ENCODE results near the gene RNF114. TPM values are rescaled to one million over a fixed set of nuclear protein-coding genes. Genes with fewer than 3 reads are reported as not detected.

The RNF114 gene, protein sequence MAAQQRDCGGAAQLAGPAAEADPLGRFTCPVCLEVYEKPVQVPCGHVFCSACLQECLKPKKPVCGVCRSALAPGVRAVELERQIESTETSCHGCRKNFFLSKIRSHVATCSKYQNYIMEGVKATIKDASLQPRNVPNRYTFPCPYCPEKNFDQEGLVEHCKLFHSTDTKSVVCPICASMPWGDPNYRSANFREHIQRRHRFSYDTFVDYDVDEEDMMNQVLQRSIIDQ
- total RNA-seq, result 60.4 TPM

DNA sequence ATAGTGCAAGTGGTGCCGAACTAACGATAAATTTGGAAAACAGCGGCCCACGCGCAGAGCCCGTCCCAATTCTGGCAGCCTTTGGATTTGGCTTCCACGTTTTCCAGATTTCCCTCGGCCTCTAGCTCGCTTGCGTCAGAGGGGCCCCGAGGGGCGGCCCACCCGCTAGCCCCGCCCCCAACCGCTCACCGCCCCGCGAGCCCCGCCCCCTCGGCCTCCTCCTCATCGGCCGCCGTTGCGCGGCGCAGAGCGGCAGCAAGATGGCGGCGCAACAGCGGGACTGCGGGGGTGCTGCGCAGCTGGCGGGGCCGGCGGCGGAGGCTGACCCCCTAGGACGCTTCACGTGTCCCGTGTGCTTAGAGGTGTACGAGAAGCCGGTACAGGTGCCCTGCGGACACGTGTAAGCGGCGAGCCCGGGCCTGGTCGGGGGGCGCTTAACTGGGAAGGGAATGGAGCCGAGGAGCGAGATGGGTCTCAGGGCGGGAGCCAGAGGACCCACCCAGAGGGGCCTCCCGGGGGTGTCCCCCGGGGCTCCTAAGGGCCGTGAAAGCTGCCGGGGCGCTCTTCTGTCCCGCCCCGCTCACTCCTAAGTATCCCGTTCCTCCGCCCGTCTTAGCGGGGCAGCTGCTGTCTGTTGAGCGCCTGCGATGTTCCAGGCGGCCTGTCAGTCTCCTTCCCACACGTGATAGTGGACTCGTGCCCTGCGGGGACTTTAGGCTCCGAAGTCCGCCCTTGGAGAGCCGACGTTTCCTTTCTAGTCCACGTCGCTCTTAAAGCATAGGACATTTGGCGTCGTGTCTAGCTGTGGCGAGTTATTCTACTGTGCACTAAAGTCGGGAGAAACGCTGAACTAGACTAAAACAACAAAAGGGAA, at the start of gene RNF114:
TSS of gene RNF114 (plus strand) at position 245 of the 874 bp plus-strand sequence. CDS start at position 261, 16 bp downstream.

DNA sequence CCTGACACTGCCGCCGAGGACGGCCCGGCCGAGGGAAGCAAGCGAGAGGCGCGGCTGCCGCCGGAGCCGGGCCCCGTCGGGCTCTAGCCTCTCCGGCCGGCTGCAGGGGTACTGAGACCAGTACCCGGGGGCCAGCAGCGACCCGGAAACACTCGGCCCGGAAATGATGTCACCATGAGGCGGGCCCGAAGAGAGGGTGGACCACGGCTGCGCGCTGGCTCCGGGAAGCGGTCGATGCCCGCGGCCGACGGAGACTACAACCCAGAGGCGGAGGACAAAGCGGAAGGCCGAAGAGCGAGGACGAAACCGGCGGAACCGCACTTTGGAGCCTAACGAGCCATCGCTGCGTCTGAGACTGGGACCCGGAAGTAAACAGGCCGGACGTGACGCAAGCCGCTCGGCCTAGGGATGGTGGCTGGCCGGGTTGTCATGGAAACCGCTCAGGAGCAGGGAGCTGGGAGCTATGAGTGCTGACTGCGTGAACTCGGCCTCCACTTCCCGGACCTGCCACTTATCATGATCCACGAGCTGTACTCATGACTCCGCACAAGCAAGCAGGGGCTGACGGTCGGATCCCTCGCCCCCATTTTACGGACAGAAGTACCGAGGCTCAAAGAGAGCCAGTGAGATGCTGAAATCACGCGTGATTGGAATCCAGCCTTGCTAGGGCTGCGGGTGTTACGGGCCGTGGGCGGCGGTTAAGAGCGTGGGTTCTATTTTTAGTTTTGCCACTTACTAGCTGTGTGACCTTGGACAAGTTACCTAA, 20.6 kb upstream of the RNF114 start, which contains the start of gene SPATA2:
TSS of gene SPATA2 (minus strand) at position 150 of the 766 bp plus-strand sequence. CDS start 7,039 bp downstream, outside the sequence.

DNA sequence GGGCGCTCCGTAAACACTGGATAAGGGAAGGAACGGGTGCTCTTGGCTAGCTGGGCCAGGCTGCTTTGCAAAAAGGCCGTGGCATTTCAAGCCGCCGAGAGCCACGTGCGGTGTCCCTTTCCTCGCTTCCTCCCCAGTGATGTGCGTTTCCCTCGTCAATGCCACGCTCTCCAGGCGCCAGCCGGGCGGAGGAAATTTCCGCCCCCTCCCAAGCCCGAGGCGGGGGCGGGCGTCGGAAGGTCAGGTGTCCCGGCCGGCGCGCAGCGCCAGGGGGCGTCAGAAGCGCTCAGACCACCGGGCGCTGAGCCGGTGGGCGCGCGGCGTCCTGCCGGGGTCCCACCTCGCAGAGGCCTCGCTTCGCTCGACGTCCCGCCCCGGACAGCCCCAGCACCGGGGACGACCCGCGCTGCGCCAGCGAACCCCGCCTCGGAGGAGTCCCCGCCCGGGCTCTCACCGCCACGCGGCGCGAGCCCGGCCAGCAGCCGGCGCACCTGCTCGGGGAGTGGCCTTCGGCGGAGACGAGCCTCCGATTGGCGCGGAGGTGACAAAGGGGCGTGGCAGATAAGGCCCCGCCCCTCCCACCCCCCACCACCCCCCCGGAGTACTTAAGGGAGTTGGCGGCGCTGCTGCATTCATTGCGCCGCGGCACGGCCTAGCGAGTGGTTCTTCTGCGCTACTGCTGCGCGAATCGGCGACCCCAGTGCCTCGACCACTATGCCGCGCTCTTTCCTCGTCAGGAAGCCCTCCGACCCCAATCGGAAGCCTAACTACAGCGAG, 46.3 kb downstream of the RNF114 start, which contains the start of gene SNAI1:
TSS of gene SNAI1 (plus strand) at position 635 of the 777 bp plus-strand sequence. CDS start at position 715, 80 bp downstream.

Small RNA genes lying within 50 kb of the gene (small RNA-seq; reads per million reads assigned to genes)
- gene RF00017 (ENCODE audit: low replicate concordance), result not detected
- not detected for gene RF00019 (ENCODE audit: low replicate concordance)
- gene RNU6-147P (ENCODE audit: low replicate concordance), result not detected

Other genes with a start within 250 kb of the RNF114 start
- 51.3 TPM for gene B4GALT5, start 222.5 kb upstream of the RNF114 start, total RNA-seq
- gene SLC9A8, start 123.6 kb upstream of the RNF114 start, total RNA-seq, result 8.1 TPM
- 4.1 TPM for gene SPATA2, start 20.9 kb upstream of the RNF114 start, total RNA-seq
- not detected for gene SNAI1, start 46.6 kb downstream of the RNF114 start, total RNA-seq
- 95.5 TPM for gene UBE2V1, start 176.8 kb downstream of the RNF114 start, total RNA-seq
- gene PEDS1, start 217.3 kb downstream of the RNF114 start, total RNA-seq, result 11.9 TPM

Measured in parietal lobe (tissue), 2 donors.